Epidermal melanocyte (primary cell): Measurements from ENCODE around the gene NEBL.

Experiments
- DNase-seq: peaks from one replicate; pipeline ENCODE4 v3.0.0; 2011; ENCODE audit warnings: low spot score; ENCODE audit not compliant: insufficient read length

NEBL gene

DNA sequence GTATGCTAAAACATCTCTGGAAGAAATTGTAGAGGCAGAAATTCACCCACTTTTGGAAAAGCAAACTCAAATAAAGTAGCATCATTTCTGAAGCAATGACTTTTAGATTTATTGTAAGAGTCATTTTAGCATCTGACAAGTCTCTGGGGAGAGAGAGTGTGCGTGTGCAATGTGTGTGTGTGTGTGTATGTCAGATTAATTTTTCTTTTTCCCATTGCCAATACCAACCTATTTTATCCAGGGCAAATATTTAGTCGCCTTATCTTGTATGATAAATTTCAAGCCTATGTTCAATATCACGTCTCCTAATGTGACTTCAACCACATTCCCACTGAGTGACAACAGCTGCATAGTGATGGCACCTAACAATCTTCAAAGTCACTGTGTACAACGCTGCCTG is 101.7 kb downstream of the NEBL start:
- no peak for DNase-seq

DNA sequence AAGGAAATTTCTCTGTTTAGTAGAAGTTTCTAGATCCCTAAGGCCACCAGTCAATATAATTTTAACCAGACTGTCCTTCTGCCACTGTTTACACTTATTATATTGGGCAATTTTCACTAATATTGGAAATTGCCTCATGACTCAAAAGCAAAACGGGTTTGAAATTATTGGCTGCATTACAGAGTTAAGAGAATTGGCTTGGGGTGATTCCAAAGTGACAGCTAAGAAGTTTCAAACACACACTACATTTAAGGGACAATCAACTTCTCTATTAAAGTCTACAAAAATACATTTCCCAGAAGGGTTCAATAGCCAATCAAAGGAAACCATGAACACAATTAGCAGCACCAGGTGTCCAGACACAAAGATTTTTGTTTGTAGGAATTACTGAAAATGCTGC is 111.9 kb downstream of the NEBL start:
- no peak for DNase-seq

DNA sequence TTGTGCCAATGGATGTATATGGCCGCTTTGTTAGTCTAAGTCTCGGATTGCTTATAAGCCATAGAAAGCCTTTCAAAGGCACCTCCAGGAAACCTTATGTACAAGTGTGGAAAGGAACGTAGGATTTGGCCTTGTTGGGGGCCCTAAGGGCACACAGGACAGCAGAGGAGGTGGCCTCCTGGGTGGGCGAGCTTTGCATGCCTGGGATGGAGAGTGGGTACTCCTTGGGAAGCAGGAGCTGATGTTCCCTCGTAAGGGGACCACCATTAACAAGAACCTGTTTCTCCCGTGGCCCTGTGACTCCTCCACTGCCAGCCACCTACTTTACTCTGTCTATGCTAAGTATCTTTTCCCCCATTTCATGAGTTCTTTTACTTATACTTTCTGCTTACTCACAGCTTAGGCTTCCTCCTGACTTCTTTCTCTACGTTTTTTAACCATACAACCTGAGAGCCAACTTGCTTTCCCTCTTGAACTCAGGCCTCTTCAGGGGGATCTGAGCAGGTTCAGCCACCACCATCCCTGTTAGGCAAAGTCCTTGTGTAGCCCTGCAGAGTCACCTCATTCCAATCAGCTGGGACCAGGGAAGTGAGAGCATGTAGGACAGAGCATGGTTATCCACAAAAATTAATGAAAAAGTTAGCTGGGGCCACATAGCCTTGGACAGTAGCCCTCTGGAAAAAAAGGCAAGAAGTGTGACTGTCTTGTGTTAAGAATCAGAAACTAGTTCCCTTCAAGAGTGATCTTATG is 118.9 kb downstream of the NEBL start:
- no peak for DNase-seq

DNA sequence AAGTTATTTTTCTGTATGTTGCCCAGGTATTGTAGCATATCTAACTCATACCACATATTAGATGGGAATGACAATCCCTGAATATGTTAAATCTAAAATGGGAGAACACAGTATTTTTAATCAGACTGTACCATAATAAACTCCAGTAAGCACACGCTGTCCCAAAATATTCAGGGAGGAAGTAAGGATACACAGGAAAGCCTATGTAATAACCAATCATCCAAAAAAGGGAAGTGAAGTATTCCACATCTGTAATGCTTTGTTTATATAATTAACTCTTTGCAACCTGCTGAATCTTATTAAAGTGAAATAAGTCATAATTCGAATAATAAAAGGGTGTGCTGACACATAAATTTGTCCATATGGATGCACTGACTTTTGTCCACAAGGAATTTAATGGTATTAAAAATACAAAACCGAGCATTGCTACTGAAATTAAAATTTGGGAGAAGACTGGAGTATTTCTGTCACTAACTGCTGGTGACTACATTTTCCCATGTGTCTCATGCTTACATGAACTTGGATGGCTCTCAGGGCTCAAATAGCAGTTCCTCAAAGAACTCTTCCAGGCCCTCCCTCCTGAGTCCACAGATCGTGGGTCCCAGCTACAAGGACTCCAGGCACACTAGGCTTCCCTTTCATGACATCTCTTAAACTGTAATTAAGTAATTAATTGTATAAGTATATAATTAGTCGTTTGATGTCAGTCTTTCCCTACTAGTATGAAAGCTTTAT is 120.6 kb downstream of the NEBL start:
- no peak for DNase-seq

DNA sequence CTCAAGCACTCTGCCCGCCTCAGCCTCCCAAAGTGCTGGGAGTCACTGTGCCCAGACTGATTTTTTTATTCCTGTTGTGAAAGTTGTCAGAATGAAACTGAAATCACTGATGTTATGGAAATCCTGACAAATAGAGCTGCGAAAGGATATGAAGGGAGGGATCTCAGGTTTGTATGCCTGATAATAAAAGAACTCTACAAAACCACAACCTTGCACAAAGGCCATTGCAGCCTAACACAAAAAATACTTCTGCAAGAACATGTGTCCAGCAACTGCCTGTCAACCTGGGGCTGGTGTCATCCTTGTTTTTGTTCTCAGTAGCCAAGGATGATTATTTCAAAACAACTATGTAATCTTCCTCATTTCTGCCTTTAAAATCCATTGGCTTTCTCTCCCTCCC is 126.1 kb downstream of the NEBL start:
- no peak for DNase-seq

DNA sequence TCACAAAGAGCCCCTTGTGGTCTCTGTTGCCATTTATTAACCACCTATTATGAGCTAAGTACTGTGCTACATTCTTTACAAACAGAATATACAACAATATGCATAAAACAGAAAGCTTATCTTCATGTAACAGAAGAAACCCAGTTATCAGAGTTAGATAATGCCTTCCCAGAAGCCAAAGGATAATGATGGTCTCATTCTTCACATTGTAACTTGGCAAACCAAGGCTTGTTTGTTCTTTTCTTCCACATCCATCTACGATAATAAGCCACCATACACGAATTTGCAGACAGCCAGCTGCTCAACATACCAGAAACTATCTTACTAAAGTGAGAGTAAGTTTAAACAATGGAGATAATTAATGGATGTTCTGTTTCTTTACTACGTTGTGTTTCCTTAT is 127.6 kb downstream of the NEBL start:
- DNase-seq: no peak

DNA sequence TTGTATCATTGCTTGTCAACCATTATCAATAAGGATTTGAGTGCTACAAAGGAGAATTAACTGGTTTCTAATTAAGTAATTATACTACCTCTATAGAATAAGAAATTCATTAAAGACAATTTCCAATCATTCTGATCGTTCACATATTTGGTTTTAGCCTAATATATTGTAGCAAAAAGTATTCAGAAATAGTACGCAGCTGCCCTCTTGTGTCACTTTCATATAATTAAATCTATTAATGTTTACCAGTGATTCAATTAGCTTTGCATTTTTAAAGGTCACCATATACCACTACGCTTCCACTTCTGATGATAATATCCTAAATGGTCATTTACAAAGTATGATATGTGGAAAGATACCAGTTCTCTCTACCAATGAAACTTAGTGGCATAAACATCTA is 128.3 kb downstream of the NEBL start:
- peak; percentile 20 for DNase-seq

DNA sequence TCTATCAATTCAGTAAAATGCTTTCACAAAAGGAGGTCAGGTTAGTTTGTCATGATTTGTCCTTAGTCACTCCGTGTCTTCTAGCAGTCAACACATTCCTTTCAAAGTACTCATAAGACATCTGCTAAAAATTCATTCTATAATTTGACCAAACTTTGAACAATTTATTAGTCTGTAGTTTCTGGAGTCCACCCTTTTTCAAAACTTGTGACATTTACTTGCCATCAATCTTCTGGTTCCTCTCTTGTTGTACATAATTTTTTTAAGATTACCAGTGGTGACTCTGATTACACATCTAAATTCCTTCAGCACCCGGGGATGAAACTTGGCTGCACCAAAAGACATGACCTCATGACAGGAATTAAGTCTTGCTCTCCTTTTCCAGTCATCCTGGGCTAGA is 130.1 kb downstream of the NEBL start:
- DNase-seq: no peak

DNA sequence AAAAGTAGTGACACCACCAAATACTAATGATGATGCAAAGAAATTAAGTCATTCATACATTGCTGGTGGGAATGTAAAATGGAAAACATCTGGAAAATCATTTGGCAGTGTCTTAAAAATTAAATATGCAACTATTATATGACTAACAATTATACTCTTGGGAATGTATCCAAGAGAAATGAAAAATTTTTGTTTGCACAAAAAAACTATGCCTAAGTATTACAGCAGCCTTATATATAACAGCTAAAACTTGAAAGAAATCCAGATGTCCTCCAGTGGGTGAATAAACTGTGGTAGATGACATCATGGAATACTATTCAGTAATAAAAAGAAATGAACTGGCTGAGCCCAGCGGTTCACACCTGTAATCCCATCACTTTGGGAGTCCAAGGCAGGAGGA is 132.0 kb downstream of the NEBL start:
- DNase-seq: no peak

DNA sequence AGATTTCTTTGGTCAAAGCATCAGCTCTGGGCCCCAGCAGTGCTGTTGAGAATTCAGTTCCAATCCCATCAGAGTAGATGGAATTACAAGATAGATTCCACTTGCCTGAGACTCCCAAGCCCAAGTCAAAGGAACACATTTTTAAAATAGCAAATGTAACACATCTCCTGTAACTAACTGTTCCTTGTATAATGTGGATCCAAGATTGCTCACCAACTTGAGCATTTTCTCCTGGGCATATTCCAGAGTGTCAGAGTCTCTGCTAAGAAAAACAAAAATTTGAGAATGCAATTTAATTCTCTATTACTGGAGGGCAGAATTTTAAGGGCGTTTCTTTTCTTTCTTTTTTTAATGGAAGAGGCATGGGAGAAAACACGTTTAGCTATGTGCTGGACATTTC is 136.7 kb downstream of the NEBL start:
- no peak for DNase-seq

DNA sequence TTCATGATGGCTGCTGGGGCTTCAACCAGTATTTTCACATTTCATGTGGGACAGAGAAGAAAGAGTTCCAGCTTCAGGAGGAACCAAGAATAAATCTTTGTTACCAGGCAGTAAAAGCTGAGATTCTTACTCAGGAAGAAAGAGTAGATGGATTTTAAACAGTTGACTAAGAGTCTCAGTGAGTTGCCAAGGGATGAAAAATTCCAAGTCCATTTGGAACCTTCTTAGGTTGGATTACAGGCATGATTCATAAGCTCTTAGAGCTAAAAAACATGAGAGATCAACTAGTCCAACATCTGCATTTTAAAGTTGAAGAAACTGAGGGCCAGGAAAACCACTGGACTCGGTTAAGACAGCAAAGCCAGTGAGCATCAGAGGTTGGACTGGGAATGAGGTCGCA is 148.6 kb downstream of the NEBL start:
- DNase-seq: no peak

DNA sequence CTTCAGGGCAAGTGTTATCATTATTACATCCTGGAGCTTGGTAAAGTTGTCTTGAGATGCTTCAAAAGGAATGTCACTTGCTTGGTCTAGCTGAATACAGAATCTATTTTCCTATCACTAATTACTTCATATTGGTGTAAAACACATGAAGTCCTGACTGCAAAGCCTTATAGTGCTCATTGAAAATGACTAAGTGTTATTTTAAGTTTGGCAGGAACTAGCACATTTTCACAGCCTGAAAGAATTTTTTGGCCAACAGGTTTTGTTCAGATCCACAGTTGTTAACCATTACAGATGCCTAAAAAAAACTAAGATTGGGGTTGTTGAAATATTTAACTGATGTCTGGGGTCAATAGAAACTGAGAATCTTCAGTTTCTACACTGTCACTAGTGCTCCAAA is 149.3 kb downstream of the NEBL start:
- DNase-seq: no peak

DNA sequence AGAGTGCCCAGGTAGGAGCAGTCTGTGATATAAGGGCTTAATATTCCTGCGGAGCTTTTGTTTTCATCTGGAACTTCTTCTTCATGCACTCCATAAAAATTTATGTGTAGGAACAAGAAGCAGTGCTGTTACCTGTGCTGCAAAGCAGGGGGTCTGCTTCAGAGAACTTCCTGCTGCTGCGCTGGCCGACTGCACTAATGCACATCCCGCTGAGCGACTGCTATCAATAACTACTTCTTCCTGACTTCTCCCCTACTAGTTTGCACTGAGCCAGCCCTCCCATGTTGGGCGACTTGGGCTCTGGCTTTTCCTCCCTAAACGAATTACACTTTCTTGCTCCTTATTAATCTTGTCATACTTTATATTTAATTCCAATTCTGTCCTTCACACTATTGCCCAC is 150.3 kb downstream of the NEBL start:
- no peak for DNase-seq

DNA sequence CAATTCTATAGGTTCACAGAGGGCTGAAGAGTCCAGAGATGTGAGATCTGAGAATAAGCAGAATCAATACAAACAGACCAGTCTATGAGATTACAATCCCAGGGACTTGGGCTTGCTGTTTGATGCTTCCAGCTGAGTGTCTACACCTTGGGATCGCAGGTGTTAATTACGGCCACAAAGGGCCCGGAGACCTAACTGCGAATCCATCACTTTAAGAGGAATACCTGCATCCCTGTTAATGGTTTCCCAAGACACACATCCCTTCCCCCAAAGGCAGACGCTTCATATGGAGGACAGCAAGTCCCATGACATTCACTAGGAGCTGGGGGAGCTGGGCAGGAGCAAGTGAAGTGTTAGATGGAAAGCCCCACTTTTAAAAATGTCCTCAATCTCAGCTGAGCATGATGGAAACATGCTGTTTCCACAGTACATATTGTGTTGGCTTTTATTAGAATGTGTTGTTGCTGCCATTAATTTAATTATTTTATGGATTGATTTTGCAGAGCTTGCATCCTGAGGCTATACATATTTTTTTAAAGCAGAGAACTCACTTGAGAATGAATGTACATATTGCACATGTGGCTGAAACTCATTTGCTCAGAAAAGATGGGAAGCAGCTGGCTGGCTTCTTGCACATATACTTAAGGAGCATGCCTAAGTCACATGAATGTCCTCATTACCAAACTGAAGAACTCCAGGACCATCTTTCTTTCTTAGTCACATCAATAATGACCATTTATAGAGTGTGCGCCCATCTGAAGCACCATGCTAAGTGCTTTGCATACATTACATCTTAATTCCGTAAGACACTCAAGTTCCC is 151.3 kb downstream of the NEBL start:
- DNase-seq: no peak

DNA sequence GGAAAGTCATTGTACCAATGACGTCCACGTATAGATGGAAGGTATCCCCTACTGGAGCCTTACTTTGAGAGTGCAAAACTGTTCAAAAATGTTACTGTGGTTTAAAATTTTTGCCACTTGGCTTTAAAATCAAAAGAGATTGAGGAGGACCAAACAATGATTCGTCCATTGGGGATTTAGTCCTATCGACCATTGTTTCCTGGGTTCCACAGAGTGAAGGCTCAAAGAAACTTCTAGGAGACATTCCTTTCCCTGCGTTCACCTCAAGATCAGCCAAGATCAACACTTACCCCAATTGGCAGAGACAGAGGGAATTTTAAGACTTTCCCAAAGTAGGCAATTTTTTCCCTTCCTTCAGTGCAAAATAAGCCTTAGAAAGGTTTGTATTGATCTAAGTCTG is 152.3 kb downstream of the NEBL start:
- DNase-seq: no peak

DNA sequence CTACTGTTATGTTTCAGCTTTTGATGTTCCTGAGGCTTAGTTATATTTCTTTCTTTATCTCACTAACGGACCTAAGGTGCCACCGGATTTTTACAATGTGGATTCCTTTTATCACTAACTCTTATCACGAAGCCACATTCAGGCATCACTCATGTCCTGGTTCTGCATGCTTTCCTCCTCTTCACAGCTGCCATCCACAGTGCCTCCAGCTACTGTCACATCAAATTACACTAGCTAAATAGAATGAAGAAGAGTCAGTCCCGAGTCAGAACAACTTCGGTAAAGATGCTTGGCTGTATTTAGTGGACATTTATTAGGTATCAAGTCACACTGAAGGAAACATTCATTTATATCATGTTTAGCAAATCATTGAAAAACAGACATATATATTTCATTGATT is 153.2 kb downstream of the NEBL start:
- DNase-seq: no peak

DNA sequence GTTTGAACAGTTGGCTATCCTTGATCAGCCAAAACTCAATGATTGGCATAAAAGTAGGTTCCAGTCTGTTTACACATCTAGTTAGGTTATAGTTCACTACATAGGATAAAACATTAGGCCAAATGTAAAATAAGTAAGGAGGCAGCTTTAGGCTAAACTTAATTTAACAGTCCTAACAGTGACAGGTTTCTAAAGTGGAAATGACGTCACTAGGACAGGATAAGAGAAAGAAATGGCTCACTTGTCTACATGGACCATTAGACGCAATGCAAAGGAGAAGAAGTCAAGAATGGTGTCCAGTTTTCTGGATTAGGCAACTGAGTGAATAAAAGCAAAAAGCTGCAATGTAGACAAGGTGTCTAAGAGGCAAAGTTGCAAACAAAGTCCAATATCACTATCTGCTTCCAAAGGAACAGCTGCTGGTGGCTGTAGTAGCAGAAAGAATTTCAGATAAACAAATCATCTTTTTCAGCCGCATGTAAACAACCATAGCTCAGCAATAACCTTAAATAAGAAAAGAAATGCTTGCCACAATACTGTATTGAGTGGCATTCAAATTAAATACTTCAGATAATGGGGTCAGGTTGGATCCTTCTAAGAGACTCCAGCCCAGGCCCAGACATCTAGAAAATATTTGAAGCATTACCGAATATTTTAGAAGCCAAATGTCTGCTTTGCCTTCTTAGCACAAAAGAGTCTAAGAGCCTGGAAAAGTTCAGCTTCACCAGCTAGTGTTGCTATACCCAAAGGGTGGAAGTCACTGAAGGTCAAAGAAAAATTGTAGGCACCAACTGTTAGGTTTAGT is 154.2 kb downstream of the NEBL start:
- DNase-seq: no peak

DNA sequence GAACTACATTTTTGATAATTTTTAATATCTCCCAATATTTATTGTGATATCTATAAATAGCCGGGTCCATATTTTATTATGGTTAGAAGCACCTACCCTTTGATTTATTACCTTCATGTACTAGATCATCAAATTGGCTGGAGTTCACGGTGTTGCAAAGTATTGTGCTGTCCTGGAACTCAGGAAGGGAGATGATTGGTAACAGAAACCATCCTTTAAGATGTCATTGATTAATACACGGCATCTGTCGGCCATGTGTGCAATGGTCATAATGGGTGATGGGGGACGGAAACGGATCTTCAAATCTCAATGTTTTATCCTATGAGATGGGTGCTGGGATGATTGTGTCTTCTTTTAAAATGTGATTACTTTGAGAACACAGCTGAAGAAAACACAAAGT is 157.0 kb downstream of the NEBL start:
- DNase-seq: no peak

DNA sequence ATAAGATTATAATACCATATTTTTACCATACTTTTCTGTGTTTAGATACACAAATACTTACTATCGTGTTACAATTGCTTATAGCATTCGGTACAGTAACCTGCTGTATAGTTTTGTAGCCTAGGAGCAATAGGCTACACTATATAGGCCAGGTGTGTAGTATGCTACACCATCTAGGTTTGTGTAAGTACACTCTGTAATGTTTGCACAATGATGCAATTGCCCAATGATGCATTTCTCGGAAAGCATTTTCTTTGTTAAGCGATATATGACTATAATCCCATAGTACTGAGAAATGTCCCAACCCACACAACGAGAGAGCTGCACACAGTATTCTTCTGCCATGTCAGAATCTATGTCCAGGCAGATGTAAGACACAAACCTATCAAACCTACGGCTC is 160.0 kb downstream of the NEBL start:
- no peak for DNase-seq
